Thoracic aorta (tissue), 2 donors: ENCODE data around the gene DNM3. TPM values are rescaled to one million over a fixed set of nuclear protein-coding genes. Genes with fewer than 3 reads are reported as not detected.

ENCODE experiments used
- ATAC-seq: fragments of 150-250 bp; one replicate; pipeline ENCODE4 v1.8.0; 2017; ENCODE audit warnings: low read depth; ENCODE audit not compliant: insufficient number of reproducible peaks, low FRiP score
- DNase-seq: peaks from one replicate; pipeline ENCODE4 v3.0.0-alpha.2; 2020; ENCODE audit warnings: low spot score
- H3K27ac ChIP-seq, 2 donors: fragments of 200-600 bp; sonication (generic); 1 replicate in 1 of 2; 2 replicates in 1 of 2; pipeline ENCODE4 v1.5.1; 2016; ENCODE audit warnings: mild to moderate bottlenecking in 2 of 2, moderate library complexity in 2 of 2
- H3K27me3 ChIP-seq: fragments of 200-600 bp; sonication (generic); replicated peaks from 2 replicates; pipeline ENCODE4 v1.6.0; 2016; ENCODE audit warnings: mild to moderate bottlenecking; ENCODE audit not compliant: insufficient read depth
- H3K36me3 ChIP-seq: fragments of 200-600 bp; sonication (generic); one replicate; pipeline ENCODE4 v1.5.1; 2016
- H3K4me1 ChIP-seq, 2 donors: fragments of 200-600 bp; sonication (generic); 1 replicate in 1 of 2; 2 replicates in 1 of 2; pipeline versions ENCODE4 v1.5.1 to v1.6.0; 2016; ENCODE audit warnings: low read depth in 2 of 2, mild to moderate bottlenecking in 1 of 2; ENCODE audit not compliant: control insufficient read depth in 1 of 2
- H3K4me3 ChIP-seq: fragments of 200-600 bp; sonication (generic); 2 replicates; pipeline ENCODE4 v1.5.1; 2016; ENCODE audit warnings: mild to moderate bottlenecking
- H3K9me3 ChIP-seq: fragments of 200-600 bp; sonication (generic); 2 replicates; pipeline ENCODE4 v1.5.1; 2016
- total RNA-seq, 2 donors: library from RNA; depleted of rRNA; stranded (reverse); fragments of >200 nt; gene quantifications; one replicate each; pipeline versions ENCODE4 v1.1.0 to v1.2.3, GENCODE V29; 2016
- TF ChIP-seq, protein P1 (sequence below): fragments of 200-600 bp; sonication (generic); IDR thresholded peaks from one replicate; pipeline ENCODE4 v1.5.1; 2019; ENCODE audit warnings: antibody characterized with exemption

Gene DNM3
- total RNA-seq, 2 donors from 2014 or later = 5.8 to 7.5 TPM

GRCh38 chr1:172169836-172170235 is 328.5 kb downstream of the DNM3 start:
- TF ChIP-seq, protein P1, sequence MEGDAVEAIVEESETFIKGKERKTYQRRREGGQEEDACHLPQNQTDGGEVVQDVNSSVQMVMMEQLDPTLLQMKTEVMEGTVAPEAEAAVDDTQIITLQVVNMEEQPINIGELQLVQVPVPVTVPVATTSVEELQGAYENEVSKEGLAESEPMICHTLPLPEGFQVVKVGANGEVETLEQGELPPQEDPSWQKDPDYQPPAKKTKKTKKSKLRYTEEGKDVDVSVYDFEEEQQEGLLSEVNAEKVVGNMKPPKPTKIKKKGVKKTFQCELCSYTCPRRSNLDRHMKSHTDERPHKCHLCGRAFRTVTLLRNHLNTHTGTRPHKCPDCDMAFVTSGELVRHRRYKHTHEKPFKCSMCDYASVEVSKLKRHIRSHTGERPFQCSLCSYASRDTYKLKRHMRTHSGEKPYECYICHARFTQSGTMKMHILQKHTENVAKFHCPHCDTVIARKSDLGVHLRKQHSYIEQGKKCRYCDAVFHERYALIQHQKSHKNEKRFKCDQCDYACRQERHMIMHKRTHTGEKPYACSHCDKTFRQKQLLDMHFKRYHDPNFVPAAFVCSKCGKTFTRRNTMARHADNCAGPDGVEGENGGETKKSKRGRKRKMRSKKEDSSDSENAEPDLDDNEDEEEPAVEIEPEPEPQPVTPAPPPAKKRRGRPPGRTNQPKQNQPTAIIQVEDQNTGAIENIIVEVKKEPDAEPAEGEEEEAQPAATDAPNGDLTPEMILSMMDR = no peak
- no peaks in the 10 kb centered on the region for H3K9me3 ChIP-seq
- H3K4me3 ChIP-seq = no peak overlapping the region
- no peak for ATAC-seq
- H3K27me3 ChIP-seq = no peaks in the 10 kb centered on the region
- H3K36me3 ChIP-seq = no peaks in the 10 kb centered on the region
- no peaks in the 10 kb centered on the region for H3K4me1 ChIP-seq
- no peak overlapping the region for H3K27ac ChIP-seq
- no peak for DNase-seq

DNA sequence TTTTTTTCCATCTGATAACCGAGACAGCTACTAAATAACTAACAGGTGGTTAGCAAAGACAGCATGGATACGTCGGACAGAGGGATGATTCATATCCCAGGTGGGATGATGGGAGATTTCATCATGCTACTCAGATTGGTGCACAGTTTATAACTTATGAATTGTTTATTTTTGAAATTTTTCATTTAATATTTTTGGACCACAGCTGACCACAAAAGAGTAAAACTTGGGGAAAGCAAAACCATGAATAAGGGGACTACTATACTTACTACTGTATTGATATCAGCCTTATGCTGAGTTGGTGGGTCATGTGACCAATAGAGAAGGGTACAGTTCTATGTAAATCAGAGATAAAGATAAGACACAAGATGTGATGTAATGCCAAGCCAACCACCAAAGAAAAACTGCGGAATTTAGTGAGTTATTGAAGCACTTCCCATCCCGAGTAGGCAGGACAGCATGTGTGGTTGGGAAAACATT is 331.1 kb downstream of the DNM3 start:
- H3K9me3 ChIP-seq = no peaks in the 10 kb centered on the region
- ATAC-seq (no peak), DNase-seq (no peak)
- H3K4me3 ChIP-seq = no peak overlapping the region
- H3K27ac ChIP-seq = no peak overlapping the region
- H3K27me3 ChIP-seq = no peaks in the 10 kb centered on the region
- no peaks in the 10 kb centered on the region for H3K4me1 ChIP-seq
- no peaks in the 10 kb centered on the region for H3K36me3 ChIP-seq
- TF ChIP-seq, protein P1 = no peak

DNA sequence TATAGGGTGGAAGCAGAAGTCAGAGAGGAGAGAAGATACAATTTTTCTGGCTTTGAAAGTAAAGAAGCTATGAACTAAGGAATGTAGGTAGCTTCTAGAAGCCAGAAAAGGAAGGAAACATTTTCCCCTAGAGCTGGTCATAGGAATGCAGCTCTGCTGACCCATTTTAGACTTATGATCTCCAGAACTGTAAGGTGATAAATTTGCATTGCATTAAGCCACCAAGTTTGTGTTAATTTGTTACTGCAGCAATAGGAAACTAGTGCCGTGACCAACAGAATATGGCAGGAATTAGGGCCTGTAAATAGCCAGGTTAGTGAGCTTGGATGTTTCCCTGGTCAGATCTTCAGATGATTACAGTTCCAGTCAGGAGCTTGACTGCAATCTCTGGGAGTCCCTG is 334.9 kb downstream of the DNM3 start:
- no peak overlapping the region for H3K27ac ChIP-seq
- H3K27me3 ChIP-seq = no peaks in the 10 kb centered on the region
- H3K9me3 ChIP-seq = no peaks in the 10 kb centered on the region
- TF ChIP-seq, protein P1 = no peak
- no peaks in the 10 kb centered on the region for H3K36me3 ChIP-seq
- peaks cover 8 to 13% of the 10 kb centered on the region in 2 donors for H3K4me1 ChIP-seq
- no peak overlapping the region for H3K4me3 ChIP-seq
- ATAC-seq (no peak), DNase-seq (no peak)

- no peak overlapping the region for H3K4me3 ChIP-seq
- TF ChIP-seq, protein P1 = no peak
- no peaks in the 10 kb centered on the region for H3K27me3 ChIP-seq
- ATAC-seq = no peak
- H3K4me1 ChIP-seq = peaks cover 15 to 25% of the 10 kb centered on the region in 2 donors
- H3K9me3 ChIP-seq = no peaks in the 10 kb centered on the region
- no peaks in the 10 kb centered on the region for H3K36me3 ChIP-seq
- no peak for DNase-seq
- H3K27ac ChIP-seq = no peak overlapping the region
Observed at GRCh38 chr1:172177849-172178248, 336.6 kb downstream of the DNM3 start.

DNA sequence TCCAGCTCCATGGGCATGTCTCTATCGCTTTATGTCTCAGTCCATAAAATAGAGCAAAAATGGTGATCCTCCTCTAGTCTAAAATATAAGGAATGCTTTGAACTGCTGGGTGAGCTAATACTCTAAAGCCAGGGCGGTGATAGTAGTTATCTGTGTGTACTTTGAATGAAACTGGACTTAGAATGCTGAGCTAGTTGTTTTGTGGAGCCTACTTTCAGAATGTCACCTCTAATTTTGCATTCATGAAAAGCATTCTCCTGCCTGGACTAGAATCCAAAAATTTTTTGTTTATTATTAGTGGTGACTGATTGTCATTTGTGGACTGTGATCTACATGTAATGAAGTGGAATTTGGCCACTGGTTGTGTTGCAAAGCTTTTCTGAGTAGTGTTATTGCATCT is 337.6 kb downstream of the DNM3 start:
- Histone ChIP-seq H3K4me1 (peaks cover 15 to 25% of the 10 kb centered on the region in 2 donors), H3K27ac (no peak overlapping the region), H3K27me3 (no peaks in the 10 kb centered on the region)

More for the DNA sequence above, 337.6 kb downstream of the DNM3 start:
- no peak for ATAC-seq
- Histone ChIP-seq H3K4me3 (no peak overlapping the region), H3K9me3 (no peaks in the 10 kb centered on the region), H3K36me3 (no peaks in the 10 kb centered on the region)
- TF ChIP-seq, protein P1 = no peak
- DNase-seq = no peak
